Natural killer cell (primary cell): ENCODE results near the gene OLIG3. TPM values are rescaled to one million over a fixed set of nuclear protein-coding genes. Genes with fewer than 3 reads are reported as not detected.
A peak's percentile ranks its signal among the peaks of the same experiment; 100 is the strongest.

ENCODE experiments used
- ATAC-seq, 3 donors: fragments of 150-1000 bp in 2 of 3; fragments of 200-7000 bp in 1 of 3; cut with Tn5 transposase; 1 replicate in 1 of 3; 2 replicates in 2 of 3; pipeline ENCODE4 v1.10.0; 2021; ENCODE audit warnings: mild to moderate bottlenecking in 2 of 3, moderate library complexity in 2 of 3
- DNase-seq, 2 donors: peaks; one replicate each; pipeline versions ENCODE4 v3.0.0 to v3.0.0-alpha.2; 2013 to 2021; ENCODE audit warnings: mixed read lengths in 1 of 2
- H3K27ac ChIP-seq: one replicate; pipeline ENCODE4 v1.5.1; 2013; ENCODE audit warnings: mild to moderate bottlenecking, low read length
- H3K27me3 ChIP-seq: one replicate; pipeline ENCODE4 v1.6.1; 2013; ENCODE audit warnings: low read length; ENCODE audit not compliant: control insufficient read depth, insufficient read depth
- H3K36me3 ChIP-seq: one replicate; pipeline ENCODE4 v1.6.1; 2013; ENCODE audit warnings: low read length; ENCODE audit not compliant: control insufficient read depth, insufficient read depth
- H3K4me1 ChIP-seq: one replicate; pipeline ENCODE4 v1.6.1; 2013; ENCODE audit warnings: low read length; ENCODE audit not compliant: control insufficient read depth, insufficient read depth
- H3K4me3 ChIP-seq: one replicate; pipeline ENCODE4 v1.5.1; 2013; ENCODE audit warnings: low read length
- H3K9me3 ChIP-seq: one replicate; pipeline ENCODE4 v1.6.1; 2013; ENCODE audit warnings: low read length; ENCODE audit not compliant: control insufficient read depth, insufficient read depth
- H3K27ac Mint-ChIP-seq, 2 donors: one replicate each; pipeline ENCODE4 v1.8.0; 2022; ENCODE audit warnings: mild to moderate bottlenecking in 2 of 2, mixed read lengths in 2 of 2, moderate library complexity in 1 of 2
- H3K27me3 Mint-ChIP-seq, 2 donors: one replicate each; pipeline ENCODE4 v1.8.0; 2022; ENCODE audit warnings: low read depth in 2 of 2, mixed read lengths in 2 of 2
- H3K36me3 Mint-ChIP-seq: one replicate; pipeline ENCODE4 v1.8.0; 2022; ENCODE audit warnings: mixed read lengths
- H3K4me1 Mint-ChIP-seq, 2 donors: one replicate each; pipeline ENCODE4 v1.8.0; 2022; ENCODE audit warnings: mixed read lengths in 2 of 2
- H3K4me3 Mint-ChIP-seq: one replicate; pipeline ENCODE4 v1.8.0; 2022; ENCODE audit warnings: mild to moderate bottlenecking, moderate library complexity, mixed read lengths
- H3K9me3 Mint-ChIP-seq, 2 donors: one replicate each; pipeline ENCODE4 v1.8.0; 2022; ENCODE audit warnings: mixed read lengths in 2 of 2
- CTCF ChIP-seq: fragments of 200-600 bp; IDR thresholded peaks from one replicate; pipeline ENCODE4 v1.8.0; 2022; ENCODE audit warnings: antibody characterized with exemption
- WGBS: methylation state at CpG from one replicate; pipeline ENCODE4 v1.1.7; 2013; ENCODE audit warnings: missing lambda C conversion rate; ENCODE audit not compliant: insufficient coverage; 5-methylcytosine and 5-hydroxymethylcytosine counted together
- intact Hi-C: fragments of 100-400 bp; cut with micrococcal nuclease; formaldehyde crosslinking; loops from one replicate; pipeline ENCODE4 v1.14.2; 2022
- total RNA-seq, 4 donors: library from RNA; stranded (reverse); fragments of 120-200 nt in 1 of 4; gene quantifications; one replicate each; pipeline versions ENCODE4 v1.2.3 to v1.2.4, GENCODE V29; 2013 to 2022

The OLIG3 gene
- total RNA-seq, 3 donors from 2014 or later (not counting 1 experiment from before 2014, with no cell fraction given) = not detected

- Mint-ChIP-seq H3K27me3 (peaks cover 70 to 71% of the 10 kb centered on the region in 2 donors), H3K4me3 (no peak overlapping the region), H3K4me1 (peaks cover 31 to 45% of the 10 kb centered on the region in 2 donors), H3K27ac (no peak overlapping the region), H3K9me3 (no peaks in the 10 kb centered on the region), H3K36me3 (no peaks in the 10 kb centered on the region)
- TF ChIP-seq CTCF = no peak
- WGBS = 6% methylated on average over 28 of the region's 29 CpGs
- no peaks in the 10 kb centered on the region for H3K36me3 ChIP-seq
- ATAC-seq (no peak), DNase-seq (peak in 1 of 2 donors; percentile 28)
- peaks cover 53% of the 10 kb centered on the region for H3K4me1 ChIP-seq
- H3K27ac ChIP-seq = no peak overlapping the region
- peaks cover 8% of the 10 kb centered on the region for H3K9me3 ChIP-seq
- H3K27me3 ChIP-seq = peaks cover 94% of the 10 kb centered on the region
- intact Hi-C loops = no loop called here
- no peak overlapping the region for H3K4me3 ChIP-seq
These were observed 1.6 kb upstream of the OLIG3 start for GRCh38 chr6:137495703-137496336.

- DNase-seq = peak in 1 of 2 donors; percentile 18
- Histone ChIP-seq H3K27me3 (peaks cover 94% of the 10 kb centered on the region), H3K9me3 (peaks cover 8% of the 10 kb centered on the region), H3K27ac (no peak overlapping the region), H3K4me3 (no peak overlapping the region), H3K36me3 (no peaks in the 10 kb centered on the region), H3K4me1 (peaks cover 53% of the 10 kb centered on the region)
- Mint-ChIP-seq H3K9me3 (no peaks in the 10 kb centered on the region), H3K36me3 (no peaks in the 10 kb centered on the region), H3K27me3 (peaks cover 76 to 77% of the 10 kb centered on the region in 2 donors), H3K4me1 (peaks cover 31 to 45% of the 10 kb centered on the region in 2 donors), H3K27ac (no peak overlapping the region), H3K4me3 (peak overlapping the region; percentile 62)
- intact Hi-C loops = no loop called here
- WGBS = 9% methylated on average over 40 of the region's 41 CpGs
- ATAC-seq = no peak
- TF ChIP-seq CTCF = no peak
These were observed 951 bp upstream of the OLIG3 start for GRCh38 chr6:137494988-137495702.

- ATAC-seq = peak; percentile 40 to 67 (median 53)
- H3K27me3 ChIP-seq = peaks cover 99% of the 10 kb centered on the region
- intact Hi-C loops = no loop called here
- no peak overlapping the region for H3K4me3 ChIP-seq
- peaks cover 8% of the 10 kb centered on the region for H3K9me3 ChIP-seq
- H3K27ac Mint-ChIP-seq = no peak overlapping the region
- TF ChIP-seq CTCF = no peak
- no peak overlapping the region for H3K27ac ChIP-seq
- H3K9me3 Mint-ChIP-seq = no peaks in the 10 kb centered on the region
- peaks cover 78 to 81% of the 10 kb centered on the region in 2 donors for H3K27me3 Mint-ChIP-seq
- H3K4me1 Mint-ChIP-seq = peaks cover 36 to 58% of the 10 kb centered on the region in 2 donors
- no peaks in the 10 kb centered on the region for H3K36me3 Mint-ChIP-seq
- H3K4me1 ChIP-seq = peaks cover 69% of the 10 kb centered on the region
- peak in 1 of 2 donors; percentile 46 for DNase-seq
- H3K36me3 ChIP-seq = no peaks in the 10 kb centered on the region
- peak overlapping the region; percentile 68 for H3K4me3 Mint-ChIP-seq
- WGBS = 8% methylated on average over 76 of the region's 77 CpGs
These were observed 766 bp downstream of the OLIG3 start for GRCh38 chr6:137493218-137494038.
